NT2/D1 (cell line): ENCODE results near the gene ZSWIM6.

ENCODE experiments used
- SUZ12 ChIP-seq: IDR thresholded peaks from 2 replicates; pipeline ENCODE4 v1.6.1; 2011; ENCODE audit not compliant: insufficient read length, insufficient read depth; ENCODE audit errors: extremely low read depth
- ZNF274 ChIP-seq: IDR thresholded peaks from 2 replicates; pipeline ENCODE4 v1.6.1; 2011; ENCODE audit warnings: mild to moderate bottlenecking, low read depth, low read length

GRCh38 chr5:61348447-61348846 is 16.4 kb downstream of the ZSWIM6 start:
- TF ChIP-seq ZNF274: no peak
- TF ChIP-seq SUZ12: no peak
